ENCODE results near the gene IFITM5. TPM values are rescaled to one million over a fixed set of nuclear protein-coding genes. Genes with fewer than 3 reads are reported as not detected.

The IFITM5 gene
- total RNA-seq, 4 donors from 2014 or later = not detected

DNA sequence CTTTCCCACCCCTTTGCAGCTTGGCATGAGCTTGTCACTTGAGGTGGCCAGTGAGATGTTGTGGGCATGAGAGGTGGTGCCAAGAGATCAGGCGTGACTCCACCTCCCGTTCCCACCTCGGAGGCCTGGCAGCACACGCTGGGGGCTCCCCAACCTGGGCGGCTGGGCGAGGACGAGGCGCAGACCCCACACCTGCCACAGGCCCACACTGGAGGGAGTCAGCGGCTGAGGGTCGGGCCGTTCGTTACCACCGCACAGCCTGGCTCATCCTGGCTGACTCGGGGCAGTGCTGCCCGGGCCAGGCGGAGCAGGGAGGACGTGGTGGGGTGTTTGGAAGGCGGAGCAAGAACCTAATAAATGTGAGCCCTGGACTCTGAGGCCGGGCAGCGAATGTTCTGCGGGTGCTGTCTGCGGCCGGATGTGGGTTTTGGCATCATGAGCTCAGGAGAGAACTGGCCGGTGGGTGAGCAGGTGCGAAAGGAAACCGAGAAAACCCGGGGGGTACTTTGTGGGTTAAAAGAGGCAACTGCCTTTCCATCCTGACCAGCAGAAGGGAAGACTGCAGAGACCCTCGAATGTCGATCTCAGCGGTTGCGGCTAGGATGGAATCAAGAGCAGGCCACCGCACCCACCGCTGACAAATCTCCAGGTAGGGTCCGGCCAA, 31.5 kb upstream of the IFITM5 start:
- TF ChIP-seq, protein P1, sequence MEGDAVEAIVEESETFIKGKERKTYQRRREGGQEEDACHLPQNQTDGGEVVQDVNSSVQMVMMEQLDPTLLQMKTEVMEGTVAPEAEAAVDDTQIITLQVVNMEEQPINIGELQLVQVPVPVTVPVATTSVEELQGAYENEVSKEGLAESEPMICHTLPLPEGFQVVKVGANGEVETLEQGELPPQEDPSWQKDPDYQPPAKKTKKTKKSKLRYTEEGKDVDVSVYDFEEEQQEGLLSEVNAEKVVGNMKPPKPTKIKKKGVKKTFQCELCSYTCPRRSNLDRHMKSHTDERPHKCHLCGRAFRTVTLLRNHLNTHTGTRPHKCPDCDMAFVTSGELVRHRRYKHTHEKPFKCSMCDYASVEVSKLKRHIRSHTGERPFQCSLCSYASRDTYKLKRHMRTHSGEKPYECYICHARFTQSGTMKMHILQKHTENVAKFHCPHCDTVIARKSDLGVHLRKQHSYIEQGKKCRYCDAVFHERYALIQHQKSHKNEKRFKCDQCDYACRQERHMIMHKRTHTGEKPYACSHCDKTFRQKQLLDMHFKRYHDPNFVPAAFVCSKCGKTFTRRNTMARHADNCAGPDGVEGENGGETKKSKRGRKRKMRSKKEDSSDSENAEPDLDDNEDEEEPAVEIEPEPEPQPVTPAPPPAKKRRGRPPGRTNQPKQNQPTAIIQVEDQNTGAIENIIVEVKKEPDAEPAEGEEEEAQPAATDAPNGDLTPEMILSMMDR (IDR thresholded peaks at IDR 0.05; ENCODE audit: low read depth) = no peak

DNA sequence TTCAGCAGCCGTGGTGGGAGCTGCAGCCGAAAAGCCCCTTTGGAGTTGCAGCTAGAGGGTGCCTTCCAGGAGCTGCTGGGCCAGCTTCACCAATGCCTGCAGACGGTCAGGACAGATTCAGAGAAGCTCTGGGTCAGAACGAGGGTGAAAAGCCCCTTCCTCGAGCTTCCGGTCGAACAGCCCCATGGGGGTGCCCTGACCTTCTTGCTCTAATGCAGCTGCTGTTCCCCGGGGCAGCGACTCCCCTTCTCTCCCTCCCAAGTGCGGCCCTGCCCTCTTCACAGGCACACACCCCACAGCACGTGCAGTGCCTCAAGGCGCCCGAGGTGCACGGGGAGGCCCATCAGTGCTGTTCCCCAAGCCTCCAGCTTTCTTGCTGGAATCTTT, 31.0 kb upstream of the IFITM5 start:
- TF ChIP-seq, protein P1 (IDR thresholded peaks at IDR 0.05; ENCODE audit: low read depth) = no peak

DNA sequence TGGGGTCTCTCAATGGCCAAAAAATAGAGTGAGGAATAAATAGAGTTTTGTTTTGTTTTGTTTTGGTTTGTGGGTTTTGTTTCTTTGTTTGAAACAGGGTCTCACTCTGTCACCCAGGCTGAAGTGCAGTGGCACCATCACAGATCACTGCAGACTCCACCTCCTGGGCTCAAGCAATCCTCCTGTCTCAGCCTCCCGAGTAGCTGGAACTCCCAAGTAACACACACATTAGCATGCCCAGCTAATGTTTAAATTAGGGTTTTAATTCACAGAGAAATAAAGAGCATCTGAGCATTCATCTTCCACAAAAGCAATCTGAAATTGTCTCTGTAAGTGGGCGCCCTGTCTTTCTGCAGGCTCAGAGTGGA, 30.5 kb upstream of the IFITM5 start:
- TF ChIP-seq, protein P1 (IDR thresholded peaks at IDR 0.05; ENCODE audit: low read depth) = no peak

DNA sequence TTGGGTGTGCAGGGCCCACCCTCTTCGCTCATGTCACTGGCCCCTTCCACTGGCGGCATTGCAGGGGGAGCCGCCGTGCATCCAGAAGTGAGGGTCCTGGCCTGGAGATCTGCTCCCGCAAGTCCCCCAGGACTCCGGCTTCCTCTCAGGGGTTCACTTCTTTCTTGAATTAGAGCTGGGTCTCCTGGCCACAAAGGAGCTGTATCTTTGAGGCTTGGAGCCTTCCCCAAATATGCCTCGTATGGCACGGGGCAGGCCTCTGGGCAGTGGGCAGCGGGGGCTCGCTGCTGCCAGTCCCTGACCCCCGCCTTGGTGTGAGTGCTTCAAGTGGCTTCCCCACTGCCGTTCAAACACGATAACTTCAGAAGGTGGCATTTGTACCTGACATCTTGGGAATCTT, 28.7 kb upstream of the IFITM5 start:
- TF ChIP-seq, protein P1 (IDR thresholded peaks at IDR 0.05; ENCODE audit: low read depth) = no peak

DNA sequence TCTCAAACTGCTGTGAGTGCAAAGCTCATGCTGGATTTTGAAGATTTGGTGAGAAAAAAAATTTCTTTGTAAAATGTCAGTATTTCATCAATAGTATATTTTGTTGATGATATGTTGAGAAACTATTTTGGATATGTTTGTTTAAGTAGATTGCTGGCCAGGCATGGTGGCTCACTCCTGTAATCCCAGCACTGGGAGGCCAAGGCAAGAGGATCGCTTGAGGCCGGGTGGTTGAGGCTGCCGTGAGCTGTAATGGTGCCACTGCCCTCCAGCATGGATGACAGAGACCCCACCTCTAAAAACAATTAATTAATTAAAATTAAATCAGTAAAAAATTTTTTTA, 28.2 kb upstream of the IFITM5 start:
- TF ChIP-seq, protein P1 (IDR thresholded peaks at IDR 0.05; ENCODE audit: low read depth) = no peak

DNA sequence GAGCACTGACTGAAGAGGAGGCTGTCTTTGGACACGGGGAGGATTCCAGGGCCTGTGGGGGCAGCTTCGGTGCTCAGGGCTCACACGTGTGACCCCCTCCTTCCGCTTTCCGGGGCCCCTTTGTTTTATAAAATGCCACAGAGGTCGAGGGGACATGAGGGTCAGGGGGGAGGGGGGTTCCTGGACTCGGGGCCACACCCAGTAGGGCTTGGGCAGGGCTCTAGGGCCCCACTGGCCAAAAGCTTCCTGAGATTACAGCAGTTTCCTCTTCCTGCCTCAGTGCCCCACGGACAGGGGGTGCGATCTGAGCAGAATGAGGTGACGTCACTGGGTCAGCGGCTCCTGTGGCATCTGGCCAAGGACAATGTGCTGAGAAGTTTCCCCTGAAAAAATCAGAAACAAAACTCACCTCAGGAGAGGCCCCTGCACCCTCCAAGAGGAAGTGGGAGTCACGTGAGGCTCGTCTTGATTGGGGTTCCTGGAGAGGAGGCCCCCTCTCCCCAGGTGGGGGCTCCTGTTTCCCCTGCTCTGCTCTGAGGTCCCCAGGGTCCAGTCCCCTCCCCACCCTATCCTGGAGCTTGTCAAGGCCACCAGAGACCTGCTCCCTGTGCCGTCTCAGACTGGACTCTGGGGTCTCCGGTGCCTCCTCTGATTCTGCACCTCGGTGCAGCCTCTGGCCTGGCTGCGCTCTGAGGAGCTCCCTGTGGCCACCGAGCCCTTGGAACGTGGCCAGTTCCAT, 27.7 kb upstream of the IFITM5 start:
- TF ChIP-seq, protein P1 (IDR thresholded peaks at IDR 0.05; ENCODE audit: low read depth) = no peak

DNA sequence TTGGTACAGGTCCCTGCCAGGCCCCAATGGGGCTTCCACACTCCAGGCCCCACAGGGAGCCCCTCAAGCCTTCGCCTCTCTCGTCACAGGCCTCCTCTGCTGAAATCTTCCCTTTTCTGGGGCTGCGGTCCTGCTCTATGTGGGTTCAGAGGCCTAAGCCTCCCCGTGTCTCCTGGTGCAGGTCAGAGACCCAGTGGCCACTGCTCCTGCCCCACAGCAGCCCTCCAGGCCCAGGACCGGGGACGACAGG, 27.2 kb upstream of the IFITM5 start:
- TF ChIP-seq, protein P1 (IDR thresholded peaks at IDR 0.05; ENCODE audit: low read depth) = no peak
